Measurements from ENCODE around the gene GALNT2. TPM values are rescaled to one million over a fixed set of nuclear protein-coding genes. Genes with fewer than 3 reads are reported as not detected.

Gene GALNT2
- total and polyA plus RNA-seq, 9 of the 15 experiments (the other 6 are each of a cell fraction or from before 2014, with no cell fraction given) = 1.6 to 106 (median 51.9) TPM

- 74% methylated on average over 2 of the region's 2 CpGs for WGBS (ENCODE audit: insufficient coverage, low coverage, missing lambda C conversion rate)
- CTCF ChIA-PET (ENCODE audit: low intra/inter-chr PET ratio) = no interaction called here
- H3K4me2 ChIP-seq (ENCODE audit: insufficient read depth, low read length) = no peak overlapping the region
Observed at GRCh38 chr1:230216896-230217295, 149.9 kb downstream of the GALNT2 start.

DNA sequence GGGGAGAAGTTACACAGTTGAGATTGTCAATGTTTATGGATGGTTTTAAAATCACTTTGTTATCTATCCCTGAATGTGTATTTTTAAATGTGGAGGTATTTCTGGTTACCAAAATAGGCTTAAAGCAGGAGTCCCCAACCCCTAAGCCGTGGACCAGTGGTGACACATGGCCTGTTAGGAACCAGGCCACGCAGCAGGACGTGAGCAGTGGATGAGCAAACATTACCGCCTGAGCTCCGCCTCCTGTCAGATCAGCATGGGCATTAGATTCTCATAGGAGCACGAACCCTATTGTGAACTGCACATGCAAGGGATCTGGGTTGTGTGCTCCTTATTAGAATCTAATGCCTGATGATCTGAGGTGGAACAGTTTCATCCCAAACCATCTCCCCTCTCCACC is 151.6 kb downstream of the GALNT2 start:
- 78% methylated on average over 6 of the region's 6 CpGs for WGBS (ENCODE audit: insufficient coverage, low coverage, missing lambda C conversion rate)
- Histone ChIP-seq H3K79me2 (ENCODE audit: control insufficient read depth, insufficient read depth, low read length) (peaks cover 23% of the 10 kb centered on the region), H3K4me3 (no peak overlapping the region), H3K27ac (ENCODE audit: extremely low read depth, low read depth, low read length) (no peak overlapping the region), H4K20me1 (replicated peaks; ENCODE audit: control insufficient read depth, insufficient read depth, low read length) (no peaks in the 10 kb centered on the region; the same call in none of the 2 replicates), H3K9me1 (ENCODE audit: control insufficient read depth, insufficient read depth, low read length) (no peaks in the 10 kb centered on the region), H3K9ac (ENCODE audit: insufficient read depth in 1 of 2, low read depth in 2 of 2, low read length in 2 of 2) (no peak overlapping the region), H2AFZ (ENCODE audit: low read depth, low read length) (no peak overlapping the region), H3K36me3 (ENCODE audit: control insufficient read depth, insufficient read depth, low read length) (peaks cover 2% of the 10 kb centered on the region; the same call in 1 of the 3 replicates), H3K4me1 (replicated peaks in 1 of 2; ENCODE audit: control insufficient read depth in 2 of 2, insufficient read depth in 2 of 2, low read length in 2 of 2) (no peaks in the 10 kb centered on the region; a peak in 1 of 5 replicates), H3K4me2 (ENCODE audit: insufficient read depth, low read length) (no peak overlapping the region), H3K9me3 (replicated peaks; ENCODE audit: control insufficient read depth, insufficient read depth, low read depth, low read length) (no peaks in the 10 kb centered on the region), H3K27me3 (ENCODE audit: control insufficient read depth in 2 of 2, insufficient read depth in 2 of 2, low read length in 2 of 2) (no peaks in the 10 kb centered on the region)
- in situ Hi-C loops (cut with MboI) = no loop called here
- CTCF ChIA-PET (ENCODE audit: low intra/inter-chr PET ratio) = no interaction called here
- no peak for ATAC-seq
- no peak for FAIRE-seq
- DNase-seq (ENCODE audit: extremely low read depth in 1 of 4, low spot score in 3 of 4) = no peak
- POLR2A ChIA-PET = no interaction called here
- intact Hi-C loops (cut with micrococcal nuclease) = no loop called here
- no peak for TF ChIP-seq ZMIZ1 (IDR thresholded peaks at IDR 0.05; ENCODE audit: low read depth in 2 of 2, low read length in 2 of 2)
- no peak for TF ChIP-seq ZFP36 (IDR thresholded peaks at IDR 0.05; ENCODE audit: low read depth, low read length, partially characterized antibody)
- no peak for TF ChIP-seq NFIX (CRISPR knock-in tag; IDR thresholded peaks at IDR 0.05; ENCODE audit: low read depth)
- no peak for TF ChIP-seq PRMT5 (CRISPR knock-in tag; IDR thresholded peaks at IDR 0.05)
- TF ChIP-seq NONO (IDR thresholded peaks at IDR 0.05; ENCODE audit: low read depth in 2 of 2, low read length in 1 of 2) = no peak
- no TSS peak for BruUV-seq (replicated peaks)

More at GRCh38 chr1:230216896-230217295, 149.9 kb downstream of the GALNT2 start:
- intact Hi-C loops (cut with micrococcal nuclease) (no loop called here), in situ Hi-C loops (cut with MboI) (no loop called here)
- FAIRE-seq (no peak), ATAC-seq (no peak), DNase-seq (ENCODE audit: extremely low read depth in 1 of 4, low spot score in 3 of 4) (no peak)
- H3K79me2 ChIP-seq (ENCODE audit: control insufficient read depth, insufficient read depth, low read length) = peaks cover 27% of the 10 kb centered on the region
- no peak overlapping the region for H3K4me3 ChIP-seq
- no peak overlapping the region for H3K27ac ChIP-seq (ENCODE audit: extremely low read depth, low read depth, low read length)
- H3K27me3 ChIP-seq (ENCODE audit: control insufficient read depth in 2 of 2, insufficient read depth in 2 of 2, low read length in 2 of 2) = no peaks in the 10 kb centered on the region
- POLR2A ChIA-PET = interaction anchor here (3.3 kb wide), 1 partner anchor 12 kb away, joined by 17 read pairs; no protein-coding TSS in a partner anchor
- no peaks in the 10 kb centered on the region for H3K9me1 ChIP-seq (ENCODE audit: control insufficient read depth, insufficient read depth, low read length)
- H3K9ac ChIP-seq (ENCODE audit: insufficient read depth in 1 of 2, low read depth in 2 of 2, low read length in 2 of 2) = no peak overlapping the region
- no TSS peak for BruUV-seq (replicated peaks)
- H3K36me3 ChIP-seq (ENCODE audit: control insufficient read depth, insufficient read depth, low read length) = peaks cover 5% of the 10 kb centered on the region; the same call in 1 of the 3 replicates
- TF ChIP-seq TFAP4 (CRISPR knock-in tag; IDR thresholded peaks at IDR 0.05; ENCODE audit: borderline replicate concordance) = no peak
- no peaks in the 10 kb centered on the region; the same call in none of the 2 replicates for H4K20me1 ChIP-seq (replicated peaks; ENCODE audit: control insufficient read depth, insufficient read depth, low read length)
- no peaks in the 10 kb centered on the region for H3K9me3 ChIP-seq (replicated peaks; ENCODE audit: control insufficient read depth, insufficient read depth, low read depth, low read length)
- no peak overlapping the region for H2AFZ ChIP-seq (ENCODE audit: low read depth, low read length)
- H3K4me1 ChIP-seq (replicated peaks in 1 of 2; ENCODE audit: control insufficient read depth in 2 of 2, insufficient read depth in 2 of 2, low read length in 2 of 2) = peaks cover 0 to 3% of the 10 kb centered on the region in 2 experiments; a peak in 1 of 5 replicates

Data from K562 (cell line).